ENCODE data around the gene GLTP. TPM values are rescaled to one million over a fixed set of nuclear protein-coding genes. Genes with fewer than 3 reads are reported as not detected.

GLTP gene
- total RNA-seq, 1 donor from 2014 or later = 23.8 TPM

- H3K27me3 Mint-ChIP-seq (ENCODE audit: low read depth) = no peaks in the 10 kb centered on the region
- no peak overlapping the region for H3K4me3 Mint-ChIP-seq
- H3K4me1 Mint-ChIP-seq = peaks cover 39% of the 10 kb centered on the region
- H3K9me3 Mint-ChIP-seq = no peaks in the 10 kb centered on the region
- TF ChIP-seq CTCF (IDR thresholded peaks at IDR 0.05; ENCODE audit: unreplicated experiment) = no peak
- peak in 1 of 2 experiments; percentile 54 for DNase-seq (ENCODE audit: low spot score in 2 of 2, unreplicated experiment in 2 of 2)
- H3K36me3 Mint-ChIP-seq = no peaks in the 10 kb centered on the region
- H3K27ac Mint-ChIP-seq = peak overlapping the region; percentile 70
These were observed 4.7 kb downstream of the GLTP start for GRCh38 chr12:109875572-109876131.

GRCh38 chr12:109873653-109874052 is 6.7 kb downstream of the GLTP start:
- no peak for TF ChIP-seq CTCF (IDR thresholded peaks at IDR 0.05; ENCODE audit: unreplicated experiment)
- H3K27ac Mint-ChIP-seq = no peak overlapping the region
- DNase-seq (ENCODE audit: low spot score in 2 of 2, unreplicated experiment in 2 of 2) = no peak
- no peak overlapping the region for H3K4me3 Mint-ChIP-seq
- no peaks in the 10 kb centered on the region for H3K9me3 Mint-ChIP-seq
- no peaks in the 10 kb centered on the region for H3K27me3 Mint-ChIP-seq (ENCODE audit: low read depth)
- no peaks in the 10 kb centered on the region for H3K36me3 Mint-ChIP-seq
- peaks cover 28% of the 10 kb centered on the region for H3K4me1 Mint-ChIP-seq

GRCh38 chr12:109871668-109872314 is 8.6 kb downstream of the GLTP start:
- H3K27ac Mint-ChIP-seq = no peak overlapping the region
- DNase-seq (ENCODE audit: low spot score in 2 of 2, unreplicated experiment in 2 of 2) = no peak
- no peaks in the 10 kb centered on the region for H3K9me3 Mint-ChIP-seq
- no peak overlapping the region for H3K4me3 Mint-ChIP-seq
- H3K36me3 Mint-ChIP-seq = no peaks in the 10 kb centered on the region
- H3K4me1 Mint-ChIP-seq = peaks cover 20% of the 10 kb centered on the region
- no peak for TF ChIP-seq CTCF (IDR thresholded peaks at IDR 0.05; ENCODE audit: unreplicated experiment)
- no peaks in the 10 kb centered on the region for H3K27me3 Mint-ChIP-seq (ENCODE audit: low read depth)

- no peak for TF ChIP-seq CTCF (IDR thresholded peaks at IDR 0.05; ENCODE audit: unreplicated experiment)
- H3K4me3 Mint-ChIP-seq = no peak overlapping the region
- H3K27me3 Mint-ChIP-seq (ENCODE audit: low read depth) = no peaks in the 10 kb centered on the region
- no peaks in the 10 kb centered on the region for H3K9me3 Mint-ChIP-seq
- peaks cover 18% of the 10 kb centered on the region for H3K4me1 Mint-ChIP-seq
- no peak for DNase-seq (ENCODE audit: low spot score in 2 of 2, unreplicated experiment in 2 of 2)
- H3K27ac Mint-ChIP-seq = no peak overlapping the region
- H3K36me3 Mint-ChIP-seq = no peaks in the 10 kb centered on the region
These were observed 9.7 kb downstream of the GLTP start for GRCh38 chr12:109870648-109871047.

- Mint-ChIP-seq H3K9me3 (no peaks in the 10 kb centered on the region), H3K4me1 (peaks cover 23% of the 10 kb centered on the region), H3K4me3 (no peak overlapping the region), H3K27me3 (ENCODE audit: low read depth) (no peaks in the 10 kb centered on the region), H3K36me3 (no peaks in the 10 kb centered on the region), H3K27ac (peak overlapping the region; percentile 2)
- TF ChIP-seq CTCF (IDR thresholded peaks at IDR 0.05; ENCODE audit: unreplicated experiment) = no peak
- DNase-seq (ENCODE audit: low spot score in 2 of 2, unreplicated experiment in 2 of 2) = no peak
These were observed 11.9 kb downstream of the GLTP start for GRCh38 chr12:109868182-109869051.
